ENCODE measurements around the gene ZNF783.
"Not testable (repeated sequence)": the region's sequence is repeated elsewhere in the genome, so short reads cannot be mapped to it uniquely, and the experiment has no call there.

The ZNF783 gene

GRCh38 chr7:149330914-149331567, 69.0 kb downstream of the ZNF783 start:
- H3K9me3 ChIP-seq: peaks cover 0 to 6% (median 3%) of the 10 kb centered on the region in 3 donors
- no peaks in the 10 kb centered on the region for H3K36me3 ChIP-seq
- H3K27me3 ChIP-seq: no peaks in the 10 kb centered on the region
- DNase-seq: no peak
- TF ChIP-seq CTCF (IDR thresholded peaks at IDR 0.05): no peak
- intact Hi-C loops (cut with DNase I; ENCODE audit: low total_unique reads): no loop called here
- no peak overlapping the region for H3K4me3 ChIP-seq
- no peak overlapping the region for H3K27ac ChIP-seq
- H3K4me1 ChIP-seq: no peaks in the 10 kb centered on the region

GRCh38 chr7:149332602-149333320, 70.8 kb downstream of the ZNF783 start:
- intact Hi-C loops (cut with DNase I; ENCODE audit: low total_unique reads); DNase-seq; H3K36me3 ChIP-seq; H3K27ac ChIP-seq; H3K27me3 ChIP-seq; H3K9me3 ChIP-seq; H3K4me3 ChIP-seq; H3K4me1 ChIP-seq: not testable (repeated sequence)

GRCh38 chr7:149333321-149333717, 71.3 kb downstream of the ZNF783 start:
- intact Hi-C loops (cut with DNase I; ENCODE audit: low total_unique reads): no loop called here
- H3K4me1 ChIP-seq: no peaks in the 10 kb centered on the region
- no peak for TF ChIP-seq CTCF (IDR thresholded peaks at IDR 0.05)
- no peaks in the 10 kb centered on the region for H3K36me3 ChIP-seq
- no peak for DNase-seq
- no peaks in the 10 kb centered on the region for H3K27me3 ChIP-seq
- H3K27ac ChIP-seq: no peak overlapping the region
- H3K9me3 ChIP-seq: peaks cover 0 to 6% (median 3%) of the 10 kb centered on the region in 3 donors
- no peak overlapping the region for H3K4me3 ChIP-seq

GRCh38 chr7:149334219-149334618, 72.2 kb downstream of the ZNF783 start:
- no peaks in the 10 kb centered on the region for H3K36me3 ChIP-seq
- DNase-seq: no peak
- no peak overlapping the region for H3K27ac ChIP-seq
- H3K4me3 ChIP-seq: no peak overlapping the region
- peaks cover 0 to 6% (median 3%) of the 10 kb centered on the region in 3 donors for H3K9me3 ChIP-seq
- intact Hi-C loops (cut with DNase I; ENCODE audit: low total_unique reads): no loop called here
- TF ChIP-seq CTCF (IDR thresholded peaks at IDR 0.05): no peak
- no peaks in the 10 kb centered on the region for H3K27me3 ChIP-seq
- no peaks in the 10 kb centered on the region for H3K4me1 ChIP-seq

All from tibial artery (tissue), 4 donors.